ENCODE results near the gene ZNHIT3. TPM values are rescaled to one million over a fixed set of nuclear protein-coding genes. Genes with fewer than 3 reads are reported as not detected.

Gene ZNHIT3
- total and polyA plus RNA-seq, 10 of the 15 experiments (the other 5 are each of a cell fraction or from before 2014, with no cell fraction given) = 34.1 to 128 (median 55.6) TPM

GRCh38 chr17:36500745-36501225 lies 14.3 kb downstream of the ZNHIT3 start:
- WGBS (ENCODE audit: insufficient coverage, insufficient replicate concordance, low lambda C conversion rate, missing lambda C conversion rate) = 95% methylated on average over 15 of the region's 15 CpGs
- Histone ChIP-seq H3K4me3 (no peak overlapping the region), H3K36me3 (ENCODE audit: control insufficient read depth in 2 of 2, insufficient read depth in 2 of 2, low read length in 1 of 2) (peaks cover 25 to 35% of the 10 kb centered on the region in 2 experiments), H3K27ac (ENCODE audit: control insufficient read depth, insufficient read depth) (no peak overlapping the region), H3K79me2 (ENCODE audit: control insufficient read depth, insufficient read depth, low read length) (no peaks in the 10 kb centered on the region), H3K27me3 (replicated peaks in 1 of 2; ENCODE audit: control insufficient read depth in 2 of 2, insufficient read depth in 2 of 2, low read length in 1 of 2) (no peaks in the 10 kb centered on the region), H3K4me2 (ENCODE audit: control insufficient read depth, insufficient read depth) (no peak overlapping the region), H3K4me1 (ENCODE audit: control insufficient read depth, insufficient read depth, low read length) (no peaks in the 10 kb centered on the region), H2AFZ (ENCODE audit: control insufficient read depth, low read depth, low read length) (no peak overlapping the region), H3K9ac (ENCODE audit: control insufficient read depth, insufficient read depth, low read length) (no peak overlapping the region), H3K9me3 (replicated peaks; ENCODE audit: control insufficient read depth, insufficient read depth, low read length) (no peaks in the 10 kb centered on the region), H4K20me1 (ENCODE audit: control insufficient read depth, insufficient read depth) (no peaks in the 10 kb centered on the region)
- FAIRE-seq (no peak), DNase-seq (ENCODE audit: low read depth, low spot score) (no peak), ATAC-seq (no peak)
- no peak for TF ChIP-seq ZNF207 (IDR thresholded peaks at IDR 0.05; ENCODE audit: borderline replicate concordance)
- TF ChIP-seq SPI1 (IDR thresholded peaks at IDR 0.05; ENCODE audit: borderline replicate concordance, insufficient read depth, low read depth, low read length) = no peak
- no peak for TF ChIP-seq MEF2B (IDR thresholded peaks at IDR 0.05; ENCODE audit: partially characterized antibody, poor library complexity, severe bottlenecking)
- no peak for TF ChIP-seq CHD4 (IDR thresholded peaks at IDR 0.05)
- TF ChIP-seq, protein P1, sequence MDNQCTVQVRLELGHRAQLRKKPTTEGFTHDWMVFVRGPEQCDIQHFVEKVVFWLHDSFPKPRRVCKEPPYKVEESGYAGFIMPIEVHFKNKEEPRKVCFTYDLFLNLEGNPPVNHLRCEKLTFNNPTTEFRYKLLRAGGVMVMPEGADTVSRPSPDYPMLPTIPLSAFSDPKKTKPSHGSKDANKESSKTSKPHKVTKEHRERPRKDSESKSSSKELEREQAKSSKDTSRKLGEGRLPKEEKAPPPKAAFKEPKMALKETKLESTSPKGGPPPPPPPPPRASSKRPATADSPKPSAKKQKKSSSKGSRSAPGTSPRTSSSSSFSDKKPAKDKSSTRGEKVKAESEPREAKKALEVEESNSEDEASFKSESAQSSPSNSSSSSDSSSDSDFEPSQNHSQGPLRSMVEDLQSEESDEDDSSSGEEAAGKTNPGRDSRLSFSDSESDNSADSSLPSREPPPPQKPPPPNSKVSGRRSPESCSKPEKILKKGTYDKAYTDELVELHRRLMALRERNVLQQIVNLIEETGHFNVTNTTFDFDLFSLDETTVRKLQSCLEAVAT (IDR thresholded peaks at IDR 0.05) = no peak
- TF ChIP-seq FOXK2 (IDR thresholded peaks at IDR 0.05) = no peak
- ChIA-PET POLR2A (interaction anchor here (1.0 to 1.1 kb wide), 2 partner anchors 10 to 600 kb away, joined by 3 read pairs; no protein-coding TSS in a partner anchor), RAD21 (ENCODE audit: unreplicated experiment) (no interaction called here), SMC1A (ENCODE audit: uncharacterized antibody, unreplicated experiment) (interaction anchor here (0.8 kb wide), 1 partner anchor 23 kb away, joined by 3 read pairs; no protein-coding TSS in a partner anchor), CTCF (interaction anchor here (1.1 to 1.2 kb wide), 2 partner anchors 10 to 33 kb away, joined by 3 read pairs; partner anchors contain the start of genes MYO19 and PIGW)
- in situ Hi-C loops (cut with MboI) (no loop called here), intact Hi-C loops (cut with micrococcal nuclease; ENCODE audit: unreplicated experiment) (no loop called here)
- BruUV-seq (replicated peaks) = no TSS peak
